ENCODE measurements around the gene FGFR4.

The FGFR4 gene

DNA sequence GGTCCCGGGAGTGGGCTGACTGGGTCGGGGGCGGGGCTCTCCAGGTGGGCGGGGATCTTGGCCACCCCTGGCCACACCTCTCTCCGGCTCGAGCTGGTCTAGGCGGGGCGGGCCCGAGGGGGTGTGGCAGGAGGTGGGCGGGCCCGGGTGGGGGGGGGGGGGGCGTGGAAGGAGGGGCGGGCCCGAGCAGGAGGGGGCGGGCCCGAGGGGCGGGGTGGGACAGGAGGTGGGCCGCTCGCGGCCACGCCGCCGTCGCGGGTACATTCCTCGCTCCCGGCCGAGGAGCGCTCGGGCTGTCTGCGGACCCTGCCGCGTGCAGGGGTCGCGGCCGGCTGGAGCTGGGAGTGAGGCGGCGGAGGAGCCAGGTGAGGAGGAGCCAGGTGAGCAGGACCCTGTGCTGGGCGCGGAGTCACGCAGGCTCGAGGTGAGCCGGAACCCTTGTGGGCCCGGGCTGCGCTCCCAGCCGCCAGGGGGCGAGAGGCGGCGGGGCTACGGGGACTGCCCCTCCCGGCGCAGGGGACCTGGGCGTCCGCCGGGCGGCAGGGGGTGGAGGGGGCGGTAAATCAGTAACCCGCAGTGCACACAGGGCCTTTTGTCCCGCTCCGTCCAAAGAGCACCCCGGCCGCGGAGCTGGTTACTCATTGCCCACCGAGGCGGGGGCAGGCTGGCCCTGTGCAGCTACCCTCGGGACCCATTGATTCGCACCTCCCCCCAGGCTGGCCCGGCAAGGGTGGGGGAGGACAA lies at the start of gene FGFR4:
Gene FGFR4, plus strand, starts transcription at position 262 of the 744 bp plus-strand sequence. CDS start 2,688 bp downstream, outside the sequence.
- Mint-ChIP-seq H3K4me3 (peak within 1 kb of the TSS; percentile 79 to 88 (median 88)), H3K27me3 (ENCODE audit: low read depth) (peaks cover 14% of the 10 kb centered on the region), H3K4me1 (peaks cover 34% of the 10 kb centered on the region), H3K27ac (peak within 1 kb of the TSS; percentile 86 to 92 (median 91)), H3K36me3 (ENCODE audit: low read depth) (peaks cover 7% of the 10 kb centered on the region), H3K9me3 (no peaks in the 10 kb centered on the region)
- TF ChIP-seq, protein P1, sequence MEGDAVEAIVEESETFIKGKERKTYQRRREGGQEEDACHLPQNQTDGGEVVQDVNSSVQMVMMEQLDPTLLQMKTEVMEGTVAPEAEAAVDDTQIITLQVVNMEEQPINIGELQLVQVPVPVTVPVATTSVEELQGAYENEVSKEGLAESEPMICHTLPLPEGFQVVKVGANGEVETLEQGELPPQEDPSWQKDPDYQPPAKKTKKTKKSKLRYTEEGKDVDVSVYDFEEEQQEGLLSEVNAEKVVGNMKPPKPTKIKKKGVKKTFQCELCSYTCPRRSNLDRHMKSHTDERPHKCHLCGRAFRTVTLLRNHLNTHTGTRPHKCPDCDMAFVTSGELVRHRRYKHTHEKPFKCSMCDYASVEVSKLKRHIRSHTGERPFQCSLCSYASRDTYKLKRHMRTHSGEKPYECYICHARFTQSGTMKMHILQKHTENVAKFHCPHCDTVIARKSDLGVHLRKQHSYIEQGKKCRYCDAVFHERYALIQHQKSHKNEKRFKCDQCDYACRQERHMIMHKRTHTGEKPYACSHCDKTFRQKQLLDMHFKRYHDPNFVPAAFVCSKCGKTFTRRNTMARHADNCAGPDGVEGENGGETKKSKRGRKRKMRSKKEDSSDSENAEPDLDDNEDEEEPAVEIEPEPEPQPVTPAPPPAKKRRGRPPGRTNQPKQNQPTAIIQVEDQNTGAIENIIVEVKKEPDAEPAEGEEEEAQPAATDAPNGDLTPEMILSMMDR (IDR thresholded peaks at IDR 0.05; ENCODE audit: unreplicated experiment in 3 of 3): peak; percentile 72 to 92 (median 78)

DNA sequence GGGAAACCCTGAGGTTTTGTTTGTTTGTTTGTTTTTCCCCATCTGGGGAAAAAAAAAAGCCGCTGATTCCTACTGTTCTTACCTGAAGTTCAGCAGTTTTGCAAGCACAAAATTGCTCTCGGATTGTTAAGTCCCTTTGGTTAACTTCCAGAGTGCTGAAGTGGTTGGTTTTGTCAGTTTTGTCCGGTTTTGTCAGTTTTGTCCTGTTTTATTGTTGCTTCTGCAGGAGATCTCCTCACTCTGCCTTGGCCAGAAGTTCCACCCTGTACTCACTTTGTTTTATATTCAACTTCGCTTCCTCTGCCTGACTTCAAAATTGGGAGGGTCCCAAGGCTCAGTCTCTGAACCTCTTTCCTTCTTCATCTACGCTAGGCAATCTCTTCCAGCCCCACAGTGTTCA lies 49.8 kb upstream of the FGFR4 start:
- peaks cover 3% of the 10 kb centered on the region for H3K9me3 Mint-ChIP-seq
- peaks cover 34% of the 10 kb centered on the region for H3K36me3 Mint-ChIP-seq (ENCODE audit: low read depth)
- H3K4me1 Mint-ChIP-seq: no peaks in the 10 kb centered on the region
- H3K27me3 Mint-ChIP-seq (ENCODE audit: low read depth): no peaks in the 10 kb centered on the region
- TF ChIP-seq, protein P1 (IDR thresholded peaks at IDR 0.05; ENCODE audit: unreplicated experiment in 3 of 3): no peak
- H3K27ac Mint-ChIP-seq: no peak overlapping the region
- H3K4me3 Mint-ChIP-seq: no peak overlapping the region

DNA sequence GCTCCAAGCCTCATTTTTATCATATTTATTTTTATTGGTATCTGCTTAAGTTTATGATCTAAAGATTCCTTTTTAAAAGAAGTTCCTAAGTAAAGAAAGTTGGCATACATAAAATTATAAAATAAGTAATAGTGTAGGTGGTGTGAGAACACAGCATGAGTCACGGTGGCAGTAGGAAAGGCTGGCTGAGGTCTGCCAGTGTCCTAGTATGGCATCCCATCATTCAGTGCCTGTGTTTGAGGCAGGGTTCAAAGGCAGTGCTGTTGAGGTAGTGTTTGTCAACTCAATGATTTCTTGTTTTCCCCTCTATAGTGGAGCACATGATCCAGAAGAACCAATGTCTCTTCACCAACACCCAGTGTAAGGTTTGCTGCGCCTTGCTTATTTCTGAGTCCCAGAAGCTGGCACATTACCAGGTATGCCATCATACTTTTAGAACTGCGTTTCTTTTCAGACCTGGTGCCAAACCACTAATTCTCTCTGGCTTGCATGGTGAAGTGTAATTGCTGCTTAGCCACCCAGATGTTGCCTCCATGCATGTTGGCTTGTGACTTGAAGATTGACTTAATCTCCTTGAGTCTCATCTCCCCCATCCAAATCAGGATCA lies 45.8 kb upstream of the FGFR4 start:
- H3K4me1 Mint-ChIP-seq: no peaks in the 10 kb centered on the region
- TF ChIP-seq, protein P1 (IDR thresholded peaks at IDR 0.05; ENCODE audit: unreplicated experiment in 3 of 3): no peak
- H3K27me3 Mint-ChIP-seq (ENCODE audit: low read depth): no peaks in the 10 kb centered on the region
- H3K4me3 Mint-ChIP-seq: no peak overlapping the region
- no peaks in the 10 kb centered on the region for H3K9me3 Mint-ChIP-seq
- no peak overlapping the region for H3K27ac Mint-ChIP-seq
- peaks cover 37% of the 10 kb centered on the region for H3K36me3 Mint-ChIP-seq (ENCODE audit: low read depth)

DNA sequence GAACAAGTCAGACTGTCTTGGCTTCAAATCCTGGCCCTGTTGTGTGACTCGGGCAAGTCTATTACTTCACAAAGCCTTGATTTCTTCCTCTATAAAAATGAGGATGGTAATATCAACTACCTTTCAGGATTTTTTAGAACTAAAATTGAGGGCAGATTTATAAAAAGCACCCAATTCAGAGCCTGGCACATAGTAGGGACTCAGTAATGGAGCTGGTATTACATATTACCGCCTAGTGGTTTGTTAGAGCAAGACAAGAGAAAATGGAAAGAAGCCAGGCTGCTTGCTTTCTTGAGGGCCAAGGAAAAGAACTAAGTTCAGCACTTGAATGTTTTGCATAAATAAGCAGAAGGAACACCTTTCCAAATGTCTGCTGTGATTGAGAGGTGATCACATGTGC lies 44.8 kb upstream of the FGFR4 start:
- TF ChIP-seq, protein P1 (IDR thresholded peaks at IDR 0.05; ENCODE audit: unreplicated experiment in 3 of 3): no peak
- Mint-ChIP-seq H3K4me1 (no peaks in the 10 kb centered on the region), H3K36me3 (ENCODE audit: low read depth) (peaks cover 34% of the 10 kb centered on the region), H3K27ac (no peak overlapping the region), H3K4me3 (no peak overlapping the region), H3K27me3 (ENCODE audit: low read depth) (no peaks in the 10 kb centered on the region), H3K9me3 (no peaks in the 10 kb centered on the region)

DNA sequence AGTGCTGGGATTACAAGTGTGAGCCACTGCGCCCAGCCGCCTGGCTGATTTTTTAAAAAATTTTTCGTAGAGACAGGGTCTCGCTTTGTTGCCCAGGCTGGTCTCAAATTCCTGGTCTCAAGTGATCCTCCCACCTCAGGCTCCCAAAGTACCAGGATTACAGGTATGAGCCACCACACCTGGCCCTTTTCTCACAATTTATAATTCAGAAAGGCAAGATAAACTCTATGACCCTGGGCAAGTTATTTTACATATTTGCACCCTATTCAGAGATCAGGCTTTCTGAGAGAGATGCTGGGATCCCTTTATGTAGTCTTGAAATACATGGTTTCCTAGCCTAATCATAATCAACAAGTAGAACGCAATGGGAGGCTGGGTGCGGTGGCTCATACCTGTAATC lies 43.6 kb upstream of the FGFR4 start:
- Mint-ChIP-seq H3K27ac (no peak overlapping the region), H3K27me3 (ENCODE audit: low read depth) (no peaks in the 10 kb centered on the region), H3K36me3 (ENCODE audit: low read depth) (peaks cover 38% of the 10 kb centered on the region), H3K9me3 (no peaks in the 10 kb centered on the region), H3K4me1 (no peaks in the 10 kb centered on the region), H3K4me3 (no peak overlapping the region)
- TF ChIP-seq, protein P1 (IDR thresholded peaks at IDR 0.05; ENCODE audit: unreplicated experiment in 3 of 3): no peak

Data from nephron (organoid).